Fibroblast of skin of right quadriceps (primary cell): ENCODE data around the gene METRN.

Experiments
- DNase-seq: peaks from one replicate; pipeline ENCODE4 v3.0.0-alpha.2; 2013

METRN gene

DNA sequence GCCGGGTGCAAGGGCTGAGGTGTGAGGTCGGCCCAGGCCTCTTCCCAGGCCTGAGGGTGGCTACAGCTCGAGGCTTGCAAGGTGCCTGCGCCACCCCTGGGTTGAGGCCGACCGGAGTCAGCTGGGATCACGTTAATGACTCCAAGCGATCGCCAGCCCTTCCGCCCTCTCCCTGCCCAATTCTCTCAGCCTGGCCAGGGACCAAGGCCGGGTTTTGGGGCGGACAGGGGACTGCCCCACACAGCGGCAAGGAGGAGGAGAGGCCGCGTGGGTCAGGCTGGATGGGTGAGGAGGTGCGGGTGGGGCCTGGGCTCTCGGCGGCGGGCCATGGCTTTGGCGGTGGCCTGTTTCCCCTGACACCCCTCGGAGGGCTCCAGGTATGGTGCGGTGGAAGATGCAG, 21.6 kb upstream of the METRN start:
- DNase-seq, result no peak

DNA sequence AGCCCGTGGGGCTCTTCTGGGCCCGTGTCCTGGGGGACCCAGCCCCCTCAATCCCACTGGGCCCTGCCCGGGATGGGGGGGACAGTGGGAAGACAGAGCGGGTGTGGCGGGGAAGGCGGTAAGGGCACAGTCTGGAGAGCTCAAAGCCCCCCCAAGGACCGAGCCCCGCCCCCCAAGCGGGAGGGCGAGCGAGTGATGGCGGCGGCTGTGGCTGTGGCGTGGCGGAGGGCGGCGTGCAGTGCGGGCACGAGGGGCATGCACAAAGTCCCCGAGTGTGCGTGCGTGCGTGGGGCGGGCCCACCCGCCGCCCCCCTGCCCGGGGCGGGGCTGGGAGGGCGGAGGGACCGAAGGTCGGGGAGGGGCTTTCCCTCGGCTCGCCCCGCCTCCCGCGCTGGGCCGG, 21.2 kb upstream of the METRN start:
- no peak for DNase-seq

DNA sequence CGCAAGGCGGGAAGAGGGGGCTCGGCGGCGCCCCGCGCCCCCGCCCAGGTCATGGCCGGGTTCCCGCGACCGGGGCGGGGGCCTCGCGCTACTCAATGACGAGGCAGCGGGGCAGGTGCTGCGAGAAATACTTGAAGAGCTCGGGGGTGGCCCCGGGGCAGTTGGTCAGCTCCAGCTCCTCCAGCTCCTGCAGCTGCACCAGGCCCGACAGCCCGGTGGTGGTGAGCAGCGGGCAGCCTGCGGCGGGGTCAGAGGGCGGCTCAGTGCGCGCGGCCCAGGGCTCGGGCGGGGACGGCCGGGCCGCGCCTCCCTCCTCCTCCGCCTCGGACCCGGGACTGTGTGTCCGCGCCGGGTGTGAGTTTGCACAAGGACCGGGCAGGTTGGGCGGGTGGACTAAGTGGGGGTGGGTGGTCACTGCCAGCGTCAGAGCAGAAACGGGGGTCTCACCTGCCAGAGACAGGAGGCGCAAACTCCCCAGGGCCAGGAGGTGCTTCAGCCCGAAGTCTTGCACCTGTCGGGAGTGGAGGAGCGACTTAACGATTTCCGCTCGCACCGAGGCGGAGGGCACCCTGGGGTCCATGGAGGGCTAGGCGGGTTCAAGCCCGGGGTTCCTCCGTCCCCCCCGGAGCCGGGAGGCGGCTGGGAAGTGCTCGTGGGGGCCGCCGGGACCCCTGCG, 20.6 kb upstream of the METRN start:
- DNase-seq, result no peak

DNA sequence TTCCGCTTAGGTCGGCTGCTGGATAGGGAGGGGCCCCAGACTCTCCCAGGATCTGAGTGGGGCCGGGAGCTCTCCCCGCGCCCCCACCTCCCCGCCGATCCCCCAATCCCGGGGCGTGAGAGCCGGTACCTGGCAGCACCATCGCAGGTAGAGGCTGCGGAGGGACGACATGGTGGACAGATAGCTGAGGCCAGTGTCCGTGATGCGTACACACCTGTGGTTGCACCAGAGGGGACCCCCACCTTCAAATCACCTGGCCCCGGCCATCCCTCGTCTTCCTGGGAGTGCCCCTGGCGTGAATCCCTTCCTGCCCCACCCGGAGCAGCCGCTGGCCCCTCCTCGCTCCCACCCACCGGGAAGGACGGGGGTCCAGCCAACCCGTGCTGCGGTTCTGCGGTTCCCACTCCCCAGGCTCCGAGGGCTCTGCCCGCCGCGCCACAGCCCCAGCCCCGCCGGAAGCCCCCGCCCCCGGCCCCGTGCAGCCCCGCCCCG, 20.0 kb upstream of the METRN start:
- DNase-seq, result no peak

DNA sequence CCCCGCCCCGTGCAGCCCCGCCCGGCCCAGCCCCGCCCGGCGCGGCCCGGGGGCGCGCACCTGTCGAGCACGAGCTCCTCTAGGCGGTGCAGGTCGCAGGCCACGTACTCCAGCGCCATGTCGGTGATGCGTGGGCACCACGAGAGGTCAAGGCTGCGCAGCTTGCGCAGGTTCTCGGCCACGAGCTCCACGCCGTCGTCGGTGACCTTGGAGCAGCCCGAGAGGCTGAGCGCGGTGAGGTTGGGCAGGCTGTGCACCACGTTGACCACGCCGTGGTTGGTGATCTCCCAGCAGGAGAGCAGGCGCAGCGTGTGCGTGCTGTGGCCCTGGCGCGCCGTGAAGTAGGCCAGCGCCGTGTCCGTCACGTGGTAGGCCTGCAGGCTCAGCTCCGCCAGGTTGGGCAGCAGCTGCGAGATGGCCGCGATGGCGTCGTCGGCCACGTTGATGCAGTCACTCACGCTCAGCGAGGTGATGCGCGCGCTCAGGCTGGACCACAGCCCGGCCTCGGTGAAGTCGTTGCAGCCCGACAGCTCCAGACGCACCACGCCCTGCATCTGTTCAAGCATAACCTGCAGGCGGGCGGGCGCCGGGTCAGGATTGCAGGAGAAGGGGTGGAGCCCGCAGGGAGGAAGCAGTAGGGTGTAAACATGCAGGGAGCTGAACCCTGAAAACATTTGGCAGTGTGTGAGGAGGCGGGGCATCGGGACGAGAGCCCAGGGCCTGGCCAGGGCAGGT, 19.4 kb upstream of the METRN start:
- DNase-seq, result no peak

DNA sequence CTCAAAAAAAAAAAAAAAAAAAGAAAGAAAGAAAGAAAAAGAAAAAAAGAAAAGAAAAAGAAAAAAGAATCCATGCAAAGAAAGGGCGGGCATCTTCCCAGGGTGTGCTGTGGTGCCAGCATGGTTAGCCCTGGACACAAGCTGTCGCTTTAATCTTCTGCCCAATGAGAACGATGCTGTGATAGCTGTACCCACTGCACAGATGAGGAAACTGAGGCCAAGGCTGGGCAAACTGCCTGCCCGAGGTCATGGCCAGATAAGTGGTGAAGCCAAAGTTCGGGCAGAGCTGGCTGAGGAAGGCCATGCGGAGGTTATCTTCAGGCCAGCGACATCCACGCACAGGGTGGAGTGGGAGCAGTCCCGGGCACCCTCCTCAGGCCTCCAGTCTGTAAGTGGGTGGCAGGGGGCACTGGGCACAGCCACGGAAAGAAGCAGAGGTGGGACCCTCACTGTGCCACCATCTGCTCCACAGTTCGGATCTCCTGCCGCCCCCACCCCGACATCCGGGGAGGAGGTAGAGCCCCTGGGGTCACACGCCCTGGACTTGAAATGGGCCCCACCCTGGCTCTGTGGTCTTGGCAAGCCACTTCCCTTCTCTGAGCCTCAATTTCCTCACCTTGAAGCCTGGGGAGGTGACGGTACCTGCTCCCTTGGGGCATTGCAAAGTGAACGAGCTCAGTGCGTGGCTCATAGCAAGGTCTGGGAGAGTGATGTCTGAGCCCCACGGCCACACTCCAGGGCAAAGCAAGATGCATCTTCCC, 15.8 kb upstream of the METRN start:
- no peak for DNase-seq

DNA sequence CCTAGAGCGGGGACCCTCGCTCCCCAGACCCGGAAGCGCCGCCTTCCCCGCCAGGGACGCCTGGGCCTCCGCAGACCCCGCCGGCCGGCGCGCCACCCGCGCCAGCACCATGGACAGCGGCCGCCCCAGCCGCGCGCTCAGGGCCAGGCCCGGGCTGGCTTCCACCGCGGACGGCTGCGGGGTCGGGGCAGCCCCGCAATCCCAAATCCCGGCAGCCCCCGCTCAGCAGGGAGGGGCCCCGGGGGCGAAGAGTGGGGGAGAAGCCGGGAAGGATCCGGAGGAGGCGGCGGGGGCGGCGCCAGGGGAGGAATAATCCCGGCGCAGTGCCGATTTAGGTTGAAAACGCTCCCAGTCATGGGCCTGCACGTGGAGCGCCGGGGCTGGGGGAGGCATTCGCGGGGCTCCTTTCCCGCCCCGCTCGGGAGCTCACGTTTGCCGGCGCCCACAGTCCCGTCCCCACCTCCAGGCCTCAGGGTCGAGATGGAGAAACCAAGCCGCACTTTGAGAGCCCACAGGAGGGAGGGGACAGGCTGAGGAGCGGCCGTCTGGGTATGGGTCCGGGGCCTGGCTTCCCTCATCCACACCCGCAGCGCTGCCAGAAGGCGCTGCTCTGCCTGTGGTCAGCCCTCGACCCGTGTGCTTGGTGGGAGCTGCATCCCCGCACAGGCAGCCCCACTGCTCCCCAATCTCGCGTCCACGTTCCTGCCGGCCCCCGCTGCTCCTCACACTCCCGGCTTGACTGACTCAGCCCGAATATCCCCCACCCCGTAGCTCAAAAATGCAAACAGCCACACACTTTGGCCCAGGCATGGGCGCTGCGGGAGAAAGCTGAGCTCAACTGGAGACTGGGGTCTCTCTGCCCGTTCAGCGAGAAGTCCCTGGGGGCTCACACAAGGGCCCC, 14.0 kb upstream of the METRN start:
- no peak for DNase-seq

DNA sequence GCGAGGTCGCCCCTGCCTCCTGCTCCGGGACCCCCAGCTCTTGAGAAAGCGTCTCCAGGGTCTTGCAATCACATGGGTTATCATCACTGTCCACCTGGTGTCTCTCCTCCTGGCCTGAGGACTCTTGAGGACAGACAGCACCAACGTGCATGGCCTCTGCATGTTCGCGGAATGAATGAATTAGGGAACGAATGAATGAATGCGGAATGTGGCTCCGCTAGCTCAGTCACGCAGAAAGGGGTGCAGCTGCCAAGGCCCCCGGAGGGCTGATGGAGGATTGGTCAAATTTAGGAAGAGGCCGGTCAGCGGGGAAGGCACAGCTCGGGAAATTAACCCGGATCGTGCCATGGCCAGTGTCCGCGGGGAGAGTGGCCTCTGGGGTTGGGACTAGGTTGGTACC, 12.6 kb upstream of the METRN start:
- no peak for DNase-seq

DNA sequence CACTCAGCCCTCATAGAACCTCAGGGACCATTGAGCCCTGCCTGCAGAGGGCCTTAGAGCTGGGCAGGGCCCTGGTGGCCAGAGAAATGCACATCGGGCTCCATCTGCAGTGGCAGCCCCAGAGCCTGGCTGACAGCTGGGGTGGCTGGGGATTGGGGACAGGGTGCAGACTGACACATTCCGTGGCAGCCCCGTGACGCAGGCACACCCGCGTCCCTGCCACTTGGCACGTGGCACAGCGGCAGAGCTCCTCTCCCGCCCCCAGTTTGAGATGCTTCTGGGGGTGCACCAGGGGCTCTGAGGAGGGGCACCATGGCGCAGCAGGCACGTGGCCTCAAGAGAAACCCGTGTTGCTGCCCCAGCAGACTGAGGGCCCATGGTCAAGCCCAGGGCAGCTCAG, 11.5 kb upstream of the METRN start:
- no peak for DNase-seq

DNA sequence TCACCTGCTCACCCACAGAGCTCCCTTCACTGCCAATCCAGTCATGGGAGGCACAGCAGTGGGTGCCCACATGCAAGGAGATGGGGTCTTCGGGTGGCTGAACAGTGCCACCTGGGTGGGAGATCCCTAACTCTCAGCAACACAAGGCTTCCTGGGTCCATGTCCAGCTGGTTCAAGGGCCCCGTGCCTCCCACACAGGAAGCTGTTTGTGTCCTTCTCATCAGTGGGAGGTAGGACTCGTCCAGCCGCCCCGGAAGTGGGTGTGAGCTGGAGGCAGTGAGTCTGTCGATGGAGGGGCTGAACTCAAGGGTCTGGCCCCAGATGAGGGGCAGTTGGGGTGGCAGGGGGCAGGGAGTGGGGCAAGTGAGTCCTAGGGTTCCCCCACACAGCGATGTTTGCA, 10.9 kb upstream of the METRN start:
- no peak for DNase-seq

DNA sequence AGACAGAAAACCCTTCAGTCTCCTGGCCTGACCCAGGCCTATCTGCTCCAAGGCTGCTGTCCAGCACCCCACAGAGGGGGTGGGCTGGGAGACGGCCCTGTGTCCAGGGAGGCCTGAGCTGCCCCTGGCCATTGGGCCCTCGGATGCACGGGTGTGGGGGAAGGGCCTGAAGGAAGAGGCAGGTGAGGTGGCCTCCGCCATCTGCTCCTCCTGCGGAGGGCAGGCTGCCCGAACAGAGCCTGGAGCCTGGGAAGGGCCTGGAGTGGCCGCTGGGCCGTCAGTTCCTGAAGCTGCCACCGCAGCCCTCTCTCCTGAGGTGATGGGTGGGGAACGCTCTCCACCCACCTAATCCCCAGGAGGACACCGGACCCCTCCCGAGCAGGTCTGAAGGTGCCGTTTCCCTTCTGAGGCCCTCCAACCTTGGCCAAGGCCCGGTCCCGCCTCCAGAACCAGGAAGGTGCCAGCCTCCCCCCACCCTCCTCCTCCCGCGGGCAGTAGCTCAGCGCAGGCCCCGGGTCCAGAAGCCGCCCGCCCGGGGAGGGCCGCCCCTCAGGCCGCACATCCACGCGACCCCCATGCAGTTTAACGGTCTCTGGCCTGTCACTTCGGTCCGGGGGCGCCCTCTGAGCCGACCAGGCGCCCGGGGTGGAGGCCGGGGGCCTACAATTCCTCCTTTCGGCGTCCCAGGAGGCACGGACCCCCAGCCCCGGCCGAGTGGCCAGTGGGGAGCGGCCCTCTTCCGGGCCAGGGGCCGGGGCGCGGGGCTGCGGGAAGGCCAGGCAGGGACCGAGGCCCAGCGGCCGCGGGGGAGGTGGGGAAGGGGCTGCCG, 10.2 kb upstream of the METRN start:
- no peak for DNase-seq

DNA sequence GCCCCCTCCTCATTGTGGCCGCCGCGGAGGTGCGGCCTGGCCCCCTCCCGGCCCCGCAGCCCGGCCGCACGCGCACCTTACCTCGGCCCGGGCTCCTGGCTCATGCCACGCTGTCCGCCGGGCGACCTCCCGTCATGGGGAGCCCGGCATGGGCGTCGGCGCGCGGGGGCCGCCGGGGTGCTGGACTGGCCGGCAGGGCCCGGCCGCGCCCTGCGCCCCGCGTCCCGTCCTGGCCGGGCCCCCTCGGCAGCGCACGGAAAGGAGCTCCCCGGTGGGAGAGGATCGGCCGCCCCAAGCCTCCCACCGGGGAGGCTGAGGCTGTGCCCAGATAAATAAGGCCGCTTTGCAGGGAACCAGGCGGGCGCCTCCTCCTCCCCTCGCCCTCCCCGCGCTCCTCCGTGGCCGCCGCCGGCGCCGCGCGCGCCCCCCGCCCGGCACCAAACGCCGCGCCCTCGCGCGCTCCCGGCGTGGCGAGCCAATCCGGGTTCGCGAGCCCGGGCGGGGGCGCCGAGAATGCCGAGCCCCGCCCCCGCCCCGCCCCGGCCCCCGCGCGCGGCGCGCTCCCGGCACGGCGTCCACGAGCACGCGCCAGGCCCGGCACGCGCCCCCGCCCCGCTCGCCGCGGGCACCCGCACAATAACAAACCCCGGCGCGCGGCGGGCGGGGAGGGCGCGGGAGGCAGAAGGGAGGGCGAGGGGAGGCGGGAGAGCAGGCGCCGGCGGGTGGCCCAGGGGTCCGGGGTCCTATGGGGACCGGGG, 9.3 kb upstream of the METRN start, which contains the start of gene FBXL16:
Gene FBXL16 (minus strand): TSS at position 371 of the 758 bp plus-strand sequence. CDS start 8,396 bp downstream, outside the sequence.
- no peak for DNase-seq

DNA sequence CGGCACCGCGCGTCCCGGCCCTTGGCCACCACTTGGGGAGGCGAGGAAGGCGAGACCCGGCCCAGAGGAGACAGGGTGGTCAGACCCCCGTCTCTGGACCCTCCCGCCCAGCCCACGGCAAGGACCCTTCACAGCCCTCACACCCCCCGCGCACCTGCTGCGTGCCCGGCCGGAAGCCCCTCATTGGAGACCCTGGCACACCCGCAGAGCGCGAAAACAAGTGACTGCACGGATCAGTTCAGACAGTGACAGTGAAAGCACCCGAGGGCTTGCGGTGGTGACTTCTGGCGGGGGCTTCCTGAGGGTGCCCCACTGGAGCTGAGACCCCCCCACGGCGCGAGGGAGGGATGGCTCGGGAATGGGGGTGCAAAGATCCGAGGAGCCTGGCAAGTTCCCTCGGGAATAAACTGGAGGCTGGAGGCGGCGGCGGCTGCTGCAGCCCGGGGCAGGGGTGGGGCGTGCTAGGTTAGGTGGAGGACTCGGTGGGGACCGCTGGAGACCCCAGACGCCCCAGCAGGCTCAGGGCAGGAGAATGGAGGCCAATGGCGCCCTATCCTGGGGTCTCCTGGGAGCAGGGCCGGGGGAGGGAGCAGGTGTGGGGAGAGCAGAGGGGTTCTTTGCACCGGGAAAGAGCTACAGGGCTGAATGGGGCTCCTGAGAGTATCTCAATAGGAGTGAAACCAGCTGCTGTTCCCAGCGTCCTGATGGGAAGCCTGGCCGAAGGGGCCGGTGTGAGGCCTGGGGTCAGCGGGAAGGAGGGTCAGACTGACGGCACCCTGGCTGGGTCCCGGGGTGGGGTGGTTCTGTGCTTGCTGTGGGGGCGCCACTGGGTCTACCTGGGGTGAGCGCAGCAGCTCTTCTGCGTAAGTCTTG, 8.5 kb upstream of the METRN start:
- DNase-seq, result no peak

DNA sequence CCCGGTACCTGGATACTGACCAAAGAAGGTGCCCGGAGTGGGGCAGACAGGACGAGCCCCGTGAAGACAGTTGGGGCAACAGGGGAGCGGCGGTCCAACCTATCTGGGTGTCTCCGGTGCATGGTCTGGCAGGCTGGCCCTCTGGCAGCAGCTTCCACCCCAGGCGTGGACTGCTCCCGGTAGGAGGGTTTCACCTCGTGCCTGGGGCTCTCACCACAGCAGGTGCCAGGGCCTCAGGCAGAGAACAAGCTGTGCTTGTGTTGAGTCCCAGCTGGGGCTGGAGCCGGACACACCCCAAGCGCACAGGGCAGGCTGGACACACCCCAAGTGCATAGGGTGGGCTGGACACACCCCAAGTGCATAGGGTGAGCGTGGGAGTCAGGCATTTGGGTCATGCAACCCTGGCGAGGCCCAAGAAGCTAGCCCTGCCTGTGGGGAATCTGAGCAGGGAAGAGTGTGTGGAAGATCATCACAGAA, 7.8 kb upstream of the METRN start:
- no peak for DNase-seq

DNA sequence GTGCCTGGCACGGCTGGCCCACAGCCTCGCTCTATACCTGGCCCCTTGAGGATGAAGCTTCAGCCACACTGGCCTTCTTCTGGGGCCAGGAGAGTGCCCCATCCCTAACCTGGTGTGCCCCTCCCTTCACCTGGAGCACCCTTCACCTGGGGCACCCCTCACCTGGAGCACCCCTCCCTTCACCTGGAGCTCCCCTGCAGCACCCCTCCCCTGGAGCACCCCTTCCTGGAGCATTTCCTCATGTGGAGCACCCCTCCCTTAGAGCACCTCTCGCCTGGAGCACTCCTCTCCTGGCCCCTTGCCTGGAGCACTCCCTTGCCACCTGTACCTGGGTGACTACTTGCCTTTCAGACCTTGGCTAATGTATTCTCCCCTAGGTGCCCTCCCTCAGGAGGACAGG, 6.9 kb upstream of the METRN start:
- DNase-seq, result no peak

DNA sequence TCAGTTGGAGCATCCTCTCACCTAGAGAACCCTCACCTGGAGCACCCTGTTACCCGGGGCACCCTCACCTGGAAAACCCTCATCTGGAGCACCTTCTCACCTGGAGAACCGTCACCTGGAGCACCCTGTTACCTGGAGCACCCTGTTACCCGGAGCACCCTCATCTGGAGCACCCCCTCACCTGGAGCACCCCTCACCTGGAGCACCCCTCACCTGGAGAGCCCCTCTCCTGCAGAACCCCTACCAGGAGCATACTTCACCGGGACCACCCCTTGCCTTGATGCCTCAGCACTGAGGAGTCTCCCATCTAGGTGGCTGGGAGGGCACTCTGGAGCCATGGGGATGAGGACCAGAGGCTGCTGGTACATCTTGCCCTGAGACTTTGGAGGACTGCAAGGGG, 6.0 kb upstream of the METRN start:
- DNase-seq, result no peak

DNA sequence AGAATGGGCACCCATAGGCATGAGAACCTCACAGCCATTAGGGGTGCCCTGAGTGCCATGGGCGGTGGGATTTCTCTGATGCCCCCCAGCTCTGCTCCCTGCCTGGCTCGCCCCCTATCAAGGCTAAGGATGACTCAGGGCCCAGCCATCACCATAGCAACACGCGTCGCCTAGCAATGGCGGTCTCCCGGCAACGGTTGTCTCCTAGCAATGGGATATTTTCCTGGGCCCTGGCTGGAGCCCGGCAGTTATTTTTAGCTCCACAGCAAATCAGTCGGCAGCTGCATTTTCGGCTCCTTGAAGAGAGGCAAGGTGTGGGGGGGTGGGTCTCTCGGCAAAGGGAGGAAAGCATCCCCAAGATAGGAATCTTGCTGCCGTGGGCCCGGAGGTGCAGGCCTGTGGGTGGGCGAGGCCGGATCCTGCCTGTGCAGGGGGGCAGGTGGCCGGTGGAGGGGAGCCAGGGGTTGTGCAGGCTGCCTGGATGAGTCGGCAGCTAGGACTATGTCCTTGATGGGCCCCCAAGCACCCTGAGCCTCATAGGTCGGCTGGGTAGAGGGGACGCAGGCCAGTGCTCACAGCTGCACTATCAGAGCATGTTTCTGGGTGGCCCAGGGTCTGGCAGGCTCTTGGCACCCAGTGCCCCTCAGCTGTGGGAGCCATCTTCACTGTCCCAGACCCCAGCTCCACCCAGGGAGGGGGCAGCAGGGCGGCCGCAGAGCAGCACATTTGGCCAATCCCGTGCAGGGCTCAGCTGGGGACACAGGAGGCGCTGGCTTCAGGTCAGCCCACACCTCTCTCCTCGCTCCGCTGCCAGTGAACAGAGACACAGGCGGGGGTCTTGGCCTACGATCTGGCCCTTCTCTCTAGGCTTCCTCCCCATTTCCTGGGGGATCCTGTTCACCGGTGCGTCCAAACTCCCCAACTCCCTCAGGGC, 5.1 kb upstream of the METRN start:
- DNase-seq, result peak; percentile 77

DNA sequence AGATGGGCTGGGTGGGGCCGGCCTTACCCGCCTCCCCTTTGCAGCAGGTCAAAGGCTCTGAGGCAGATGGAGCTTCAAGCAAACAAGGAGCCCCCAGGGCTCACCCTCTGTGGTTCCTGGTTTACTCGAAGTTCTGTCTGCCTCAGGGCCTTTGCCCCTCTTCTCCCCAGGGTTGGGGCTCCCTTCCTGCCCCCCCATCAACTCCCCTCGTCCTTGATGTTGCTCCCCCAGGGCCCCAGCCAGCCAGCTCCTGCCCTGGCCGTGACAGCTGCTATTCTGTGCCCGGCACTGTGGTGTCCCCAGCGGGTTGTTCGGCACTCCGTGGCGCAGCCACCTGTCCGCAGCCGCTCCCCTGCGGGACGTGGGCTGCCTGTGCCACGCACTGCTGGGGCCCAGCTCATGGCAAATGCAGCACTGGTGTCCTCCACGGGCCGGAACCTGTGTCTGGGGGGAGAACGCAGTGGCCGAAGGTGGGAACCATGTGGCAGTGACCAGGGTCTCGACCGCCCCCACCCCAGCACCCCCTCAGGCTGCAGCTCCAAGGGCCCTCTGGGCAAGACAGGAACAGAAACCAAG, 4.3 kb upstream of the METRN start:
- no peak for DNase-seq
